Trophoblast cell (in vitro differentiated cells and primary cell): Measurements from ENCODE around the gene UBL4B.
"Not testable (repeated sequence)": the region's sequence is repeated elsewhere in the genome, so short reads cannot be mapped to it uniquely, and the experiment has no call there.

ENCODE experiments used
- DNase-seq, 2 donors: peaks; one replicate each; pipeline ENCODE4 v3.0.0-alpha.2; 2016
- H2AFZ ChIP-seq: 2 replicates; pipeline ENCODE4 v1.6.1; 2013; ENCODE audit warnings: low read length, moderate library complexity, mild to moderate bottlenecking; ENCODE audit not compliant: insufficient read depth, poor library complexity
- H2AK5ac ChIP-seq: 2 replicates; pipeline ENCODE4 v1.6.1; 2013; ENCODE audit warnings: mild to moderate bottlenecking, low read length
- H2BK120ac ChIP-seq: 2 replicates; pipeline ENCODE4 v1.6.1; 2013; ENCODE audit warnings: low read length, mild to moderate bottlenecking, moderate library complexity; ENCODE audit not compliant: insufficient read depth, poor library complexity
- H2BK12ac ChIP-seq: 2 replicates; pipeline ENCODE4 v1.6.1; 2013; ENCODE audit warnings: mild to moderate bottlenecking, low read length, moderate library complexity
- H2BK5ac ChIP-seq: 2 replicates; pipeline ENCODE4 v1.6.1; 2013; ENCODE audit warnings: low read length, low read depth, moderate library complexity, mild to moderate bottlenecking; ENCODE audit not compliant: poor library complexity
- H3K14ac ChIP-seq: 2 replicates; pipeline ENCODE4 v1.6.1; 2013; ENCODE audit warnings: mild to moderate bottlenecking, low read length
- H3K18ac ChIP-seq: 2 replicates; pipeline ENCODE4 v1.6.1; 2013; ENCODE audit warnings: mild to moderate bottlenecking, low read length
- H3K23ac ChIP-seq: 2 replicates; pipeline ENCODE4 v1.6.1; 2013; ENCODE audit warnings: low read length
- H3K27ac ChIP-seq: 2 replicates; pipeline ENCODE4 v1.5.1; 2013; ENCODE audit warnings: low read depth, mild to moderate bottlenecking, inconsistent platforms, low read length, moderate library complexity
- H3K27me3 ChIP-seq: 2 replicates; pipeline ENCODE4 v1.6.1; 2013; ENCODE audit warnings: inconsistent platforms, mild to moderate bottlenecking, low read length, moderate library complexity; ENCODE audit not compliant: insufficient read depth
- H3K36me3 ChIP-seq, 2 experiments: 1 replicate in 1 of 2; 2 replicates in 1 of 2; pipeline ENCODE4 v1.6.1; 2013; ENCODE audit warnings: low read length in 2 of 2, mild to moderate bottlenecking in 2 of 2, moderate library complexity in 1 of 2; ENCODE audit not compliant: insufficient read depth in 2 of 2, control insufficient read depth in 1 of 2
- H3K4ac ChIP-seq: 2 replicates; pipeline ENCODE4 v1.6.1; 2013; ENCODE audit warnings: low read depth, mild to moderate bottlenecking, low read length, moderate library complexity
- H3K4me1 ChIP-seq, 2 experiments: 1 replicate in 1 of 2; 2 replicates in 1 of 2; pipeline ENCODE4 v1.6.1; 2013; ENCODE audit warnings: low read length in 2 of 2, mild to moderate bottlenecking in 2 of 2, moderate library complexity in 1 of 2; ENCODE audit not compliant: insufficient read depth in 2 of 2, control insufficient read depth in 1 of 2
- H3K4me2 ChIP-seq: 2 replicates; pipeline ENCODE4 v1.6.1; 2013; ENCODE audit warnings: inconsistent platforms, mild to moderate bottlenecking, low read length, moderate library complexity
- H3K4me3 ChIP-seq: 2 replicates; pipeline ENCODE4 v1.5.1; 2013; ENCODE audit warnings: mild to moderate bottlenecking, low read depth, low read length, inconsistent platforms
- H3K79me1 ChIP-seq: one replicate; pipeline ENCODE4 v1.6.1; 2013; ENCODE audit warnings: low read length
- H3K79me2 ChIP-seq: 2 replicates; pipeline ENCODE4 v1.6.1; 2013; ENCODE audit warnings: low read length, mild to moderate bottlenecking; ENCODE audit not compliant: control insufficient read depth, insufficient read depth, poor library complexity
- H3K9ac ChIP-seq: 2 replicates; pipeline ENCODE4 v1.6.1; 2013; ENCODE audit warnings: mild to moderate bottlenecking, low read length
- H3K9me3 ChIP-seq: 2 replicates; pipeline ENCODE4 v1.6.1; 2013; ENCODE audit warnings: low read depth, mild to moderate bottlenecking, control low read depth, inconsistent platforms, low read length; ENCODE audit not compliant: insufficient read depth
- H4K12ac ChIP-seq: 2 replicates; pipeline ENCODE4 v1.6.1; 2013; ENCODE audit warnings: low read depth, mild to moderate bottlenecking, low read length, moderate library complexity
- H4K8ac ChIP-seq: 2 replicates; pipeline ENCODE4 v1.6.1; 2013; ENCODE audit warnings: low read depth, mild to moderate bottlenecking, low read length, moderate library complexity
- H4K91ac ChIP-seq: one replicate; pipeline ENCODE4 v1.6.1; 2013; ENCODE audit warnings: low read depth, mild to moderate bottlenecking, low read length, moderate library complexity
- WGBS: extraction: QIAGEN DNeasy Blood & Tissue Kit; methylation state at CpG from one replicate; pipeline ENCODE4 v1.1.7; 2013; ENCODE audit warnings: missing lambda C conversion rate; ENCODE audit not compliant: insufficient read length, insufficient coverage; ENCODE audit errors: extremely low coverage; 5-methylcytosine and 5-hydroxymethylcytosine counted together

UBL4B gene

DNA sequence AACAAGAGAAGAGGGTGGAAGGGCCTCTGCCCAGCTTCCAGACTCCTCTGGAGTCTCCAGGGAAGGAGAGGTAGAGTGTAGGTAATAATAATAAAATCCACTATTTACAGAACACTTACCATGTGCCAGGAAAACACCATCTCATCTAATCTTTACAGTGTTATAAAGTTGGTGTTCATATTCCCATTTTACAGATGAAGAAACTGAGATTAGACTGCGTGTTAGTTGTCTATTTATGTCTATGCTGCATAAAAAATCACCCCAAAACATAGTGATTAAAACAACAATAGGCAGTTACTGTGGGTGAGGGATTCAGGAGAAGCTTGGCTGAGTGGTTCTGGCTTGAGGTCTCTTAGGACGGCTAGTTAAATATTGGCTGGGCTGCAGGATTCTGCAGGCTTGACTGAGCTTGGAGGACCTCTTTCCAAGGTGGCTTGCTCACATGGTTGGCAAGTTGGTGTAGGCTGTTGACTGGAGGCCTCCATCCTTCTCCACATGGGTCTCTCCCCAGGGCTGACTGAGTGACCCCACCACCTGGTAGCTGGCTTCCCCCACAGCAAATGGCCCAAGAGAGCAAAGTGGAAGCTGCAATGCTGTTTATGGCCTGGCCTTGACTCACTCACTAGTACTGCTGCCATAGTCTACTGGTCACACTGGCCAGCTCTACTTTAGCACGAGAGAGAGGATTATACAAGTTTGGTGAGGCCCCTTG, 35.3 kb upstream of the UBL4B start:
- H3K9me3 ChIP-seq: no peaks in the 10 kb centered on the region
- H3K79me1 ChIP-seq: no peaks in the 10 kb centered on the region
- H3K4me3 ChIP-seq: no peak overlapping the region
- no peak overlapping the region for H2AK5ac ChIP-seq
- no peak overlapping the region for H3K23ac ChIP-seq
- H3K4ac ChIP-seq: no peak overlapping the region
- no peak overlapping the region for H3K27ac ChIP-seq
- H3K27me3 ChIP-seq: peaks cover 16% of the 10 kb centered on the region
- no peak overlapping the region for H4K91ac ChIP-seq
- no peak overlapping the region for H4K8ac ChIP-seq
- H3K9ac ChIP-seq: no peak overlapping the region
- no peak for DNase-seq
- no peak overlapping the region for H2BK12ac ChIP-seq
- H2BK5ac ChIP-seq: no peak overlapping the region
- no peaks in the 10 kb centered on the region for H3K36me3 ChIP-seq
- no peak overlapping the region for H4K12ac ChIP-seq
- no peak overlapping the region for H3K14ac ChIP-seq
- H3K4me2 ChIP-seq: no peak overlapping the region
- H3K18ac ChIP-seq: no peak overlapping the region
- no peak overlapping the region for H2AFZ ChIP-seq
- WGBS: no CpG with 5 or more reads among the region's 3 CpGs
- H3K4me1 ChIP-seq: no peaks in the 10 kb centered on the region
- no peaks in the 10 kb centered on the region for H3K79me2 ChIP-seq
- no peak overlapping the region for H2BK120ac ChIP-seq

- H3K36me3 ChIP-seq, H3K23ac ChIP-seq, H3K27ac ChIP-seq, H2BK120ac ChIP-seq, H3K4me1 ChIP-seq, H3K4me3 ChIP-seq, H2AK5ac ChIP-seq, H4K12ac ChIP-seq, H3K14ac ChIP-seq, H4K91ac ChIP-seq, H3K9ac ChIP-seq, H4K8ac ChIP-seq, H2BK5ac ChIP-seq, H3K79me1 ChIP-seq, H2BK12ac ChIP-seq, H3K9me3 ChIP-seq, H3K4me2 ChIP-seq, DNase-seq, H3K18ac ChIP-seq, H3K4ac ChIP-seq, H2AFZ ChIP-seq, H3K79me2 ChIP-seq: not testable (repeated sequence)
- no CpG with 5 or more reads among the region's 2 CpGs for WGBS
- H3K27me3 ChIP-seq: peaks cover 35% of the 10 kb centered on the region
Measured at GRCh38 chr1:110079995-110080394, 32.2 kb upstream of the UBL4B start.

DNA sequence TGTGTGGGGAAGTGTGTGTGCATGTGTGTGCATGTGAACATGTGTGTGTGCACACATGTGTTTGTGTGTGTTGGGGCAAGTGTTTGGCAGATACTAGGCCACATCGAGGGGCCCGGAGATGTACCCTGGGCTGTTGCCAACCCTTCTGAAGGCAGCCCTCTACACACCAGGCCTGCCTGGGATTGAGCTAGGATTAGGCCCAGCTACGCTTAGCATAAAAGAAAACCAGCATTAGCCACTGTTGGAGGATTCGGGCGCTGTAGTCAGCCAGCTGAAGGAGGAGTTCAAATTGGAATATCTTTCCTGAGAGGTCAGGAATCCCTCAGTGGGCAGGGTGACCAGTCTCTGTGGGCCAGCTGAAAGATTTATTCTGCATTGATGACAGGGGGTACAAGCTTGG, 31.2 kb upstream of the UBL4B start:
- Histone ChIP-seq H3K79me2 (no peaks in the 10 kb centered on the region), H3K23ac (no peak overlapping the region), H3K14ac (no peak overlapping the region)

DNA sequence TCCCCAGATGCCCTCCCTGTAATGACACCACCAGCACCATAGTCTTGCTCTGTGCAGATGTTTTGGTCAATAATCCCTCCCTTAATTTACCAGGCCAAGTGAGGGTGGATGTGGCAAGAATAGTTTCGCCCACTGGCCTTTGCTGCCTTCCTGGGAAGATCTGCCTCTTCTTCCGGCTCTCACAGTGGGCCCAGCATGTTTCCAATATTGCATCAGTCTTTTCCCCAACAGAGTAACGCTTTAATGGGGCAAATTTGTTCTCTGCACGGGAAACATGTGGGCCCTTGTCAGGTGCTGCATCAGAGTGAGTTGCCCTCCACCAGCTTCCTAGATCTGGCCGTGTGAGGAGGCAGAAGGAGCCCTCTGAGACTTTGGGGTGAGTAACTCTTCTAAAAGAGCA, 29.8 kb upstream of the UBL4B start:
- WGBS: no CpG with 5 or more reads among the region's 5 CpGs
- H2BK12ac ChIP-seq: no peak overlapping the region

More for the DNA sequence above, 31.2 kb upstream of the UBL4B start:
- H2BK120ac ChIP-seq: no peak overlapping the region
- H2BK5ac ChIP-seq: no peak overlapping the region
- no CpG with 5 or more reads among the region's 5 CpGs for WGBS
- no peak overlapping the region for H2BK12ac ChIP-seq
- peaks cover 0 to 7% of the 10 kb centered on the region in 2 experiments for H3K4me1 ChIP-seq
- no peak overlapping the region for H3K18ac ChIP-seq
- H3K79me1 ChIP-seq: no peaks in the 10 kb centered on the region
- no peak overlapping the region for H2AFZ ChIP-seq
- no peak overlapping the region for H2AK5ac ChIP-seq
- no peak overlapping the region for H3K9ac ChIP-seq
- H3K27me3 ChIP-seq: peaks cover 40% of the 10 kb centered on the region
- no peaks in the 10 kb centered on the region for H3K36me3 ChIP-seq
- H4K91ac ChIP-seq: no peak overlapping the region
- H3K4ac ChIP-seq: no peak overlapping the region
- no peak for DNase-seq
- H3K4me2 ChIP-seq: no peak overlapping the region
- H3K9me3 ChIP-seq: peaks cover 5% of the 10 kb centered on the region
- no peak overlapping the region for H3K27ac ChIP-seq
- no peak overlapping the region for H4K8ac ChIP-seq
- H4K12ac ChIP-seq: no peak overlapping the region
- no peak overlapping the region for H3K4me3 ChIP-seq

More for the DNA sequence above, 29.8 kb upstream of the UBL4B start:
- no peak overlapping the region for H3K9ac ChIP-seq
- peaks cover 51% of the 10 kb centered on the region for H3K27me3 ChIP-seq
- no peak overlapping the region for H3K27ac ChIP-seq
- H3K4me2 ChIP-seq: no peak overlapping the region
- H2AK5ac ChIP-seq: no peak overlapping the region
- no peak overlapping the region for H2BK5ac ChIP-seq
- no peak overlapping the region for H3K4me3 ChIP-seq
- H3K23ac ChIP-seq: no peak overlapping the region
- no peaks in the 10 kb centered on the region for H3K79me1 ChIP-seq
- no peak overlapping the region for H3K14ac ChIP-seq
- no peak overlapping the region for H3K4ac ChIP-seq
- DNase-seq: no peak
- no peak overlapping the region for H2AFZ ChIP-seq
- H4K8ac ChIP-seq: no peak overlapping the region
- no peak overlapping the region for H2BK120ac ChIP-seq
- peaks cover 0 to 7% of the 10 kb centered on the region in 2 experiments for H3K4me1 ChIP-seq
- peaks cover 5% of the 10 kb centered on the region for H3K9me3 ChIP-seq
- H4K91ac ChIP-seq: no peak overlapping the region
- no peak overlapping the region for H3K18ac ChIP-seq
- H3K36me3 ChIP-seq: no peaks in the 10 kb centered on the region
- no peak overlapping the region for H4K12ac ChIP-seq
- no peaks in the 10 kb centered on the region for H3K79me2 ChIP-seq
